Activated CD4-positive, alpha-beta T cell treated with anti-CD3 and anti-CD28 coated beads, Interleukin-10, Interleukin-2, amounts not matched to agents 100 ng/mL and 50 ng/mL, durations not matched to agents 16 hours and 8 hours (primary cell): Measurements from ENCODE around the gene SPATA2L.
"Not testable (repeated sequence)": the region's sequence is repeated elsewhere in the genome, so short reads cannot be mapped to it uniquely, and the experiment has no call there.

Experiments used
- DNase-seq: peaks from one replicate; pipeline ENCODE4 v3.0.0-alpha.2; 2020

Gene SPATA2L

DNA sequence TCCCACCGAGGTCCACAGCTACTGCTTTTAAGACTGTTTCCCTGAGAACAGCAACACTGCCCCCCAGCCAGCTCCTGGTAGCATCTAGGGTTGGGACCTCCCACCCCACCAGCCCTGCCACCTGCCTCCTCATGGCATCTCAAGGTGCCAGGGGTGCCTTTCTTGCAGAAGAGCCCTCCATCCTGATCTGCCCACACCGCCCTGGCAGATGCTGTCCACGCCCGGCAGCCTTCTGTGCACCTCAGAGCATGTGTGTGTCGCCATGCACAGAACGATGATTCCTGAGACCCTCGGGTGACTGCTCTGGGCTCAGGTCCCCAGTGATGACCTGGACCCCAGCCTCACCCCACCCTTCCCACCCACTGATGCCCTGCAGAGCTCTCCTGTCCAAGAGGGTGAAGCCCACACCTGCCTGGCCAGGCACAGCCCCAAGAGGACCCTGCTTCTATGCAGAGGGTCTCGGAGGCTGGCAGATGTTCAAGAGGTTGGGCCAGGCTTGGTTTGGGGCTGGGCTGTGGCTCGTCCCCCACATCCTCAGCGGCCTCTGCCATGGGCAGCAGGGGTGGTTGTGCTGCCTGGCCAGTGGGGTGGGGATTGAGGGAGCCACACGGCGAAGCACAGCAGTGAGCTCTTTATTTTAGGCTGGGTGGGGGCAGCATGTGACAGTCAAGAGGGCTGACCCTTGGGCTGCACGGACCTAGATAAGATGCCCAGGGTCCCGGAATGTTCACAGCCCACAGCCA lies 5.2 kb upstream of the SPATA2L start:
- DNase-seq, result no peak

GRCh38 chr16:89705006-89705405 lies 3.5 kb upstream of the SPATA2L start:
- no peak for DNase-seq

DNA sequence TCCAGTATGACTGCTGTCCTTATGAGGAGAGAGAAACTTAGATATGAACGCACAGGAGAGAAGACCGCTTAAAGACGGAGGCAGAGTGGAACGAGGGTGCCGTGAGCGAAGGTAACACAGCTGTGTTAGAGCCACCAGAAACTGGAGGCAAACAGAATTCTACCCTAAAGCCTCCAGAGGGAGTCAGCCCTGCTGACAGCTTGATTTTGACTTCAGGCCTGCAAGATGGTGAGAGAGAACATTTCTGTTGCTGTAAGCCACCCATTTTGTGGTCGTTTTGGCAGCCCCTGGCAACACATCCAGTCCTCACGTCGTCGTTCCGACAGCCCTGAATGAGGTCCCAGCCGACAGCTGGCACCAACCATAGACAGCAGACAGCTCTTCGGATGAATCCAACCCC lies 2.8 kb upstream of the SPATA2L start:
- DNase-seq, result no peak

DNA sequence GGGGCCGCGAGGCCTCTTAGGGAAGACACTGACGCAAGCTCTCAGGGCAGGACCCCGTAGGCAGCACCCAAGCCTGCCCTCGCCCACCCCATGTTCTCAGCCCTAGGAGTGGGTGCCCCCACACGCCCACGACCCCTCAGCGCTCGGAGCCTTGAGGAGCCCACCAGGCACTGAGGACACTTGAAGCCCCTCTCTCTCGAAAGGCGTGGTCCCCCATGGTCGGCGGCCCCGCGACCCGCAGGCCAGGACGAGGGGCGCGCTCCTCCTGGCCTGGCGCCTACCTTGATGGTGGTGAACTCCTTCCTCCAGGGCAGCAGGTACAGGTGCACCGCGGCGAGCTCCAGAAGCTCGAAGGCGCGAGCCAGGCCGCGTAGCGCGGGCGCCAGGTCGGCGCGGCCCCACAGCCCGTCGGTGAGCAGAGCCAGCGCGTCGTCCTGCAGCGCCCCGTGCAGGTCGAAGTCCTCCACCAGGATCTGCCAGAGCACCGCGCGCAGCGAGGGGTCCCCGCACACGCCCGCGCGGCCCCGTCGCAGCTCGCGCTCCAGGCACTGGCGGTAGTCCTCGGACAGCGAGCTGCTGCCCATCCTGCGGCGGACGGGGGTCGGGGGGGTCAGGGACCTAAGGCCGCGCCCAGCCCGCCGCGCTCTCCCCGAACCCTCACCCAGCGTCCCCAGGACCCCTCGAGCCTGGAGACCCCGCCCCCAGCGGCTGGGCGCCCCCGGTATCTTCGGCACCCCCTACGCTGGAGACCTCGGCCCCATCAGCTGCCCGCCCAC lies 668 bp downstream of the SPATA2L start:
- peak; percentile 50 for DNase-seq

DNA sequence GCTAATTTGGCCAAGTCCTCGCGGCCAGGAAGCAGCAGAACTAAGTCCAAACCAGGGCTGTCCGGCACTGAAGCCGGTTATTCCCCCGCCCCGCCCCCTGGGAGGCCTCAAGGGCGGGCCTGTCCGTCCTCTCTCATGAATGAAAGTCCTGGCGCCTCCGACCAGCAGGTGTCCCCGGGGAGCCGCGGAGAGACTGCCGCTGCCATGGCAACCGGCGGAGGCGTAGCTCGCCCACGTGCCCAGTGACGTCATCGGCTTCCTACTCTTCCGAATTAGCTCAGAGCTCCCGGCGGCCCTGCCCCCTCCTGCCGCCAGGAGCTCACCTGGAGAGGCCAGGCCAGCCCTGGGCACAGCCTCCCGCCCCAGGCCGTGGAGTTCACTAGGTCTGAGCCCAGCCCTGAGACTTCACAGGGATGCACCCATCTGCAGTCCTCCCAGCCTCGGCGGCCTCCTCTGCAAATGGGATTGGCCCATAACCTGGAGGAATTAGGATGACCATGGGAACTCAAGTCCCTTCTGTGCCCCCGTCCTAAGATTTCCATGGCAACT lies 1.3 kb downstream of the SPATA2L start:
- peak; percentile 97 for DNase-seq

GRCh38 chr16:89699629-89700099 lies 1.8 kb downstream of the SPATA2L start:
- DNase-seq, result not testable (repeated sequence)

GRCh38 chr16:89698717-89699116 lies 2.8 kb downstream of the SPATA2L start:
- DNase-seq, result not testable (repeated sequence)

DNA sequence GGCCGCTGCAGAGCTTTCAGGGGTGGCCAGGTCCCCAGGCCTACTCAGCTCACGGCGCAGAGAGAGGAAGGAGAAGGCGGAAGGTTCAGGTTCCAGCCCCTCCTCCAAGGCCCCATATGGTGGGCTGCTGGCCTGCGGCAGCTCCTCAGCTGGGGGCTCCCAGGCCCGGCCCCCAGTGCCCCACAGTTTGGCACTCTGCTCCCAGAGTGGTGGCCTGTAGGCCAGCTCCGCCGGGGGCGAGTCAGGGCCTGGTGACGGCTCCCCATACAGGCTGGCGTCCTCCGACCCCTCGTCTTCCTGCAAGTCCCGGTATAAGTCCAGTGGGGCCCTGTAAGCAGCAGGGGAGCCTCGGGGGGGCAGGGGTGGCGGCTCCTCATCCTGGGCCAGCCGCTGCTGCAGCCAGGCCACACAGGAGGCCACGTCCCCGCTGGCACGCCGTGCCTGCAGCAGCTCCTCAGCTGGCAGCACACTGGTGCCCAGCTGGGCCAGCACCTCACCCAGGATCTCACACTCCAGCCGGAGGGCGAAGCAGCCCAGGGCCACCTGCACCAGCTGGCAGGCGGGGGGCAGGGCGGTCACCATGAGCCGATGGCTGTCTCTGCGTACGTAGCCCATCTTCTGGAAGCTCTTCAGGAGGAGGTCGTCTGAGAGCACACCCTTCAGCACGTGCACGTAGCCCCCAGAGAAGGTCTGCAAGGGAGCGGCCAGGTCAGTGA lies 3.7 kb downstream of the SPATA2L start:
- DNase-seq, result no peak

- no peak for DNase-seq
Observed at GRCh38 chr16:89697161-89697615, 4.3 kb downstream of the SPATA2L start.

- peak; percentile 52 for DNase-seq
Observed at GRCh38 chr16:89696670-89697128, 4.8 kb downstream of the SPATA2L start.

GRCh38 chr16:89695875-89696669 lies 5.4 kb downstream of the SPATA2L start:
- DNase-seq, result no peak

- no peak for DNase-seq
Observed at GRCh38 chr16:89695086-89695874, 6.2 kb downstream of the SPATA2L start.

DNA sequence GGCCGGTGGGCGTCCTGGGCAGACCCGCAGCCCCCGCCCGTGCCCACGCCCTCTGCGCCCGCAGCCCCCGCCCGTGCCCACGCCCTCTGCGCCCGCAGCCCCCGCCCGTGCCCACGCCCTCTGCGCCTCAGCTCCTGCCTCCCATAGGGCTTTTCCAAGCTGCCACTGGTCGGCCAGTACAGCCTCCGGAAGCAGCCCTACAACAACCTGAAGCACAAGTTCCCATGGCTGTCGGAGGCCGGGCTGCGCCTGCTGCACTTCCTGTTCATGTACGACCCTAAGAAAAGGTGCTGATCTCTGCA lies 6.8 kb downstream of the SPATA2L start:
- DNase-seq, result not testable (repeated sequence)

GRCh38 chr16:89693931-89694783 lies 7.3 kb downstream of the SPATA2L start:
- no peak for DNase-seq

DNA sequence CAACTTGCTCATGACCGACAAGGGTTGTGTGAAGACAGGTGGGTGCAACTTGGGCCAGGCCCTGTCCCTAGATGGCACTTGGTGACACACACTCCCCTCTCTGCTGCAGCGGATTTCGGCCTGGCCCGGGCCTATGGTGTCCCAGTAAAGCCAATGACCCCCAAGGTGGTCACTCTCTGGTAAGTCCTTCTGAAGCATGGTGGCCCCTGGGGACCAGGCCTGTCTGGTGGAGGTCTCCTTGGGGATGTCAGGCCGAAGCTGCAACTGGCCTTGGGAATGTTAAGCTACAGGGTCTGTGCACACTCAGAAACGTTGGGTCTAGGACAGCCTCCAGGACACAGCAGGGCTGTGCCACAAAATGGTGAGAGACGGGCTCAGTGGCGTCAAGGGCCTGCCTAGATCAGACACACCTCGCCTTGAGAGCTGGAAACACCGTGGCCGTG lies 8.2 kb downstream of the SPATA2L start:
- no peak for DNase-seq

GRCh38 chr16:89691986-89692569 lies 9.4 kb downstream of the SPATA2L start:
- DNase-seq, result no peak

GRCh38 chr16:89691231-89691985 lies 10.1 kb downstream of the SPATA2L start:
- DNase-seq, result no peak

DNA sequence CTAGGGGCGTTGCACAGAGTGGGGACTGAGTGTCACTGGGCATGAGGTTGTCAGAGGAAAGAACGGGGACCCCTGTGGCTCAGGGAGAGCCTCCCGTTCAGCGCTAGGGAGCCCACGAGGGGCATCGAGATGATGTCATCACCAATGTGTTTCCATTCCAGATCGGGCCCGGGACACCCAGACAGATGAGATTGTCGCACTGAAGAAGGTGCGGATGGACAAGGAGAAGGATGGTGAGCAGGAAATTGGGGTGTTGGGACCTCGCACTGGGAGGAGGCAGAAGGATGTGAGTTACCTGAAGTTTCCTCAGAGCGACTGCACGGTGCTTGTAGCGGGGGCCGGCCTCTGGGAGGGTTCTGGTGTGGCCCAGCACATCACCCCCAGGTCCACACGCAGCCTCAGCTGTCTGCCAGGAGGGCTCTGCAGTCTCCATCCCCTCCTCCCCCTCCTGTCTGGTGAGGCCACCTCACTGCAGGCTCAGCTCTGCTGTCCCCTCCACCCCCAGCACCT lies 11.1 kb downstream of the SPATA2L start:
- DNase-seq, result no peak

DNA sequence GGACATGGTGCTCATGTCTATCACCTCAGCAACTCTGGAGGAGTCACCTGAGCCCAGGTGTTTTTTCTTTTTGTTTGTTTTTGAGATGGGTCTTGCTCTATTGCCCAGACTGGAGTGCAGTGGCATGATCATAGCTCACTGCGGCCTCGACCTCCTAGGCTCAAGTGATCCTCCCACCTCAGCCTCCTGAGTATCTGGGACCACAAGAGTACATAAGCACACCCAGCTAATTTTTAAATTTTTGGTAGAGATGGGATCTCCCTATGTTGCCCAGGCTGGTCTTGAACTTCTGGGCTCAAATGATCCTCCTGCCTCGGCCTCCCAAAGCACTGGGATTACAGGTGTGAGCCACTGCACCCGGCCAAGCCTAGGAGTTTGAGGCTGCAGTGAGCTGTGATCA lies 11.9 kb downstream of the SPATA2L start:
- DNase-seq, result not testable (repeated sequence)
